GM18511 (cell line): ENCODE data around the gene NOG.

Experiments used
- ATAC-seq: cut with Tn5 transposase; IDR thresholded peaks from one replicate; pipeline ENCODE4 v1.9.1; 2021; ENCODE audit warnings: mild to moderate bottlenecking, moderate library complexity; ENCODE audit not compliant: unreplicated experiment

The NOG gene

DNA sequence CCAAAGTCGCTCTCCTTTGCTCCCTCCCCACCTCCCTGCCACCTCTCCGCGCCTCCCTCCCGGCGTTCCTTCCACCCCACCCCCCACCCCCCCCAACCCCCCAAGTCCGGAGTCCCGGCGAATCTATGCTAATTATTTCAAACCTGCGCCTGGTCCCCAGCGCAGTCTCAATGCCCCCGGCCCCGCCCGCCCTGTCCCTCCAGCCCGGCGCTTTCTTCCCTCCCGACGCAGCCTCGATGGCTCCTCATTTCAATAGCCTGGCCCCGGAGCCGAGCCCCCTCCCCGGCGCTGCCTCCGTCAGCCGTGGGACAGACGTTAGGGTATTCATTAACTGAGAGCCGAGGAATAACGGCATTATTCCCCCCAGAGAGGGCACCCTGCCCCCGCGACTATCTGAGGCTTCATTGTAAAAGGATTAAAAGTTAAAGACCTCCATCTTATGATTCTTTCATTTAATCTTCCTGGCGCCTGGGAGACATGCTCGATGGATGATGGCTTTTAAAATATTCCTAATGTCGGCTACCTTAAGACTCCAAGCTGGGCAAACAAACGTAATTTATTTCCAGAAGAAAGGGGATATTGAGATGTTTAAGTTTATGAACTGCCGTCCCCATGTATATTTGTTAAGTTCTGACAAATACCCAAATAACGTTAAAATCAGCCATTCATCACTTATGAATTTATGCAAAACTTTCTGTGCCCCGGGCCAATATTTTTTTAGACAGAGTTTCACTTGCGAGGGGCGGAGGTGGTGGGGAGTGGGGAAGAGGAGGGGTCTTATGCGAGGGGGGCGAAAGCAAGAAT, 3.4 kb downstream of the NOG start:
- no peak for ATAC-seq

DNA sequence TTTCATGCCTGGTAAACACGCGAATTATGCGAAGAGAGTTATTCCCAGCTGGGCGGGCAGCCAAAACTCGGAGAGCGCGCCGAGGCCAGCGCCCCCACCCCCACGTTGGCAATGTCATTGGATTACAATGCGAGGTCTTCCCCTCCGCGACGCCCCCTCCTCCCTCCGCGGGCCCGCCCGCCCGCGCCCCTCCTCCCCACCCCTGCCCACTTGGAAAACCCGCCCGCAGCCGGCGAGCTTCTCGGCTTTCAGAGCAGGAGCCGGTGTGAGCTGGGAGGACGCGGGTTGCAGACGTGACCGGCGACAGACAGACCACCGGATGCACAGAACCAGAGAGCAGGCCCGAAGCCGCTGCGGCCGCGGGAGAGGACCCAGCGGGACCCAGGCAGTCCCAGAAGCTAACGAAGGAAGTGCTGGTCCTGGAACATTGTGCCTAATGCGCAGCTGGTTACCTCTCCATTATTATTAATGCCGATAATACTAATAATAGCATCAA, 4.0 kb downstream of the NOG start:
- no peak for ATAC-seq

DNA sequence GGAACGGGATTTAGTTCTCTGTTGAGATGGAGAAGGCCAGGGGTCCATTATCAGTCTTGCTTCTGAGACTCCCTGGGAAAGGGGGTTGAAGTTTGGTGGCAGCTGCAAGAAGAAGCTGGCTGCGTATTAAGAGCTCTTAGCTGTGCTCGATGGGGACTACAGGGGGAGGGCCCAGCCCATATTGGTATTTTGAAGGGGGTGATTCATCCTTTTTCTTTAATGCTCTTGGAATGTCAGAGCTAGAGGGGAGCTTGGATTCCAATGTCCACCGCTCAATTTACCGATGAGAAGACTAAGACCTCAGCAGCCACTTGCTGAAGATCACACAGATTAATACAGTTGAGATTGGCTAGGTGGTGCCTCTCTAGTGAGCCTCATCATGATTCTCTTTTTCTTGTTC, 5.0 kb downstream of the NOG start:
- no peak for ATAC-seq

DNA sequence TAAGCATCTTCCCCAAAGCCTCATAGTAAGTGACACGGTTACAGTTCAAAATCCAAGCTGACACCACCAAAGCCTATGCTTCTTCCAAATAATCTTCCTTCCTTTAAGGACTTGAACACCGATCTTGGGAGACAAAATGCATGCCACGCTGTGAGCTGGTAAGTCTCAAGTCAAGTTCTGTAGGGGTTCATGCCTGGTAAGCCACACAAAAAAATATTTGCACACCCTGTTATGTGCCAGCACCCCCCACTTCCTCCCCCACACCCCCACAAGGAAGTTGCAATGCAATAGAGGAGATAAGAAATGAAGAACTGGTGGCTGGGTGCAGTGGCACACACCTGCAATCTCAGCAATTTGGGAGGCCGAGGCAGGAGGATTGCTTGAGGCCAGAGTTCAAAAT, 5.6 kb downstream of the NOG start:
- ATAC-seq: no peak

DNA sequence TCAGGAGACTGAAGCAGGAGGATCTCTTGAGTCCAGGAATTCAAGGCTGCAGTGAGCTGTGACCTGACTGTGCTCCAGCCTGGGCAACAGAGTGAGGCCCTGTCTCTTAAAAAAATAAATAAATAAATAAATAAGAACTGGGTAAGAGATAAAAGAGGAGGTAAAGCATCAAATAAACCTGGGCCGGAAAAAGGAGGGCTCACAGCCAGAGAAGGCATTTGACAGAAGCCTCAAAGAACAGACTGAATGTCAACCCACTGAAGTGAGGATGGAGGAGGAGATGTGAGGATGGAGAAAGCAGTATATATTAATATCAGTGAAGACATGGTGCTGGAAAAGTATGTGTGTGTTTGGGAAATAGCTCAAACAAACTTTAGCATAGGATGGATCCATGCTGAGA, 6.1 kb downstream of the NOG start:
- ATAC-seq: no peak

DNA sequence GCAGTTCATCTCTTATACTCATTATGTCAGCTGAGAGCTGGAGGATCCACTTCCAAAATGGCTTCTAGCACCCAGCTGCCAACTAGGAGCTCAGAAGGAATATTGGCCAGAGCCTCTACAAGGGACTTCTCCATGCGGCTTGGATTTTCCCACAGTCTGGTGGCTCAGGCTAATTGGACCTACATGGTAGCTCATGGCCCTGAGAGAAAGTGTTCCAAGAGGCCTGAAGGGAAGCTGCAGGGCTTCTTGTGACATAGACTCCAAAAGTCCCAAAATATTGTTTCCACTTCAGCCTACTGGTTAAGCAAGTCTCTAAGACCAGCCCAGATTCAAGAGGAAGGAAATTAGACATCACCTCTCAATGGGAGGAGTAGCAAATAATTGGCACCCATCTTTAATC, 6.8 kb downstream of the NOG start:
- no peak for ATAC-seq

DNA sequence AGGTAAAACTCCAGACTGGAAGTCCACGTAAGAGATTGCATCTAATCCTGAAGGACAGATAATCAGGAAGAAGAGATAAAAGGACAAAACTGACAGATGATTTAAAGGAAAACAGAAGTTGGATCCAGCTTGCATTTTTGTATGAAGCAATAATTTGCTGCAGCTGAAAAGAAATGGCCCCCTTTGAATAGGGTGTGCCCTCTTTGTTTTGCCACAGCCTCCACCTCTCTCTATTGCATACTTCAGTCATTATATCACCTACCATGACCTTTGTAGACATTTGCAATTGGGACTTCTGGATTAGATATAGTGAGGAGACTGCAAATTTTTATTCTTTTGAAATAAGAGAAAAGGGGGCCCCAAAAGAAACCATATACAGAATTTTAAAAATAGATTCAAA, 8.1 kb downstream of the NOG start:
- ATAC-seq: no peak

DNA sequence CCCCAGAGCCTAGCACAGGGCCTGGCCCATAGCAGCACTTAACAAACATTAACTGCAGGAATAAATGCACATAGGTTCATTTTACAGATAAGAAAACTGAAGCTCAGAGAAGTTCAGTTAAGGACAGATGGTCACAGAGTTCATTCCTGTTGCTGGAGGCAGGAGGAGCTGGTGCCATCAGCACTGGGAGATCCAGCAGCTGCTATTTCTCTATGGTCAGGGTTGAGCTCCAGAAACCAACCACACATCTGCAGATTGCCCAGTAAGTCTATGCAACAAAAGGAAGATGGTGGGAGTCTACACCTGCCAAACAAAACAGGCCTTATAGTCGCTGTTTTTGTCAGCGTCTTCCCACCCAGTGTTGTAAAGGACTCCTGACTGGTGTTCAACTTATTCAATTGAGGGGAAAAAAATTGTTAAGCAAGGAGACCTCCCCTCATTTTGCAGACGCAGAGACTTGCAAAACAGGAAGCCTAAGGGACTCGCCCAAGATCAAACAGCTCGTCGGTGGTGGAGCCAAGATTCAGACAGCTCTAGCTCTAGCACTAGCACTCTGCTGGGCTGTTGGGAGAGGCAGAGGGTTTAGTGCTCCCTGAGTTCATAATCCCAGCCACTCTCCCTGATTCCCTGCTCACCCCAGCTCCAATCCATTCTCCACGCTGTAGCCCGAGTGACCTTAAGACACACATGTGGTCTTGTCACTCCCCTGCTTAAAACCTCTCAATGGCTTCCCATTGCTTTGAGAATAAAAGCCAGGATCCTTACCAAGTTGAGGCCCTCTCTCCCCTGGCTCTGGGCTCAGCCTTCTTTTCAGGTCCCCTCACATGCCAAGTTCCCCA, 9.0 kb downstream of the NOG start:
- no peak for ATAC-seq

DNA sequence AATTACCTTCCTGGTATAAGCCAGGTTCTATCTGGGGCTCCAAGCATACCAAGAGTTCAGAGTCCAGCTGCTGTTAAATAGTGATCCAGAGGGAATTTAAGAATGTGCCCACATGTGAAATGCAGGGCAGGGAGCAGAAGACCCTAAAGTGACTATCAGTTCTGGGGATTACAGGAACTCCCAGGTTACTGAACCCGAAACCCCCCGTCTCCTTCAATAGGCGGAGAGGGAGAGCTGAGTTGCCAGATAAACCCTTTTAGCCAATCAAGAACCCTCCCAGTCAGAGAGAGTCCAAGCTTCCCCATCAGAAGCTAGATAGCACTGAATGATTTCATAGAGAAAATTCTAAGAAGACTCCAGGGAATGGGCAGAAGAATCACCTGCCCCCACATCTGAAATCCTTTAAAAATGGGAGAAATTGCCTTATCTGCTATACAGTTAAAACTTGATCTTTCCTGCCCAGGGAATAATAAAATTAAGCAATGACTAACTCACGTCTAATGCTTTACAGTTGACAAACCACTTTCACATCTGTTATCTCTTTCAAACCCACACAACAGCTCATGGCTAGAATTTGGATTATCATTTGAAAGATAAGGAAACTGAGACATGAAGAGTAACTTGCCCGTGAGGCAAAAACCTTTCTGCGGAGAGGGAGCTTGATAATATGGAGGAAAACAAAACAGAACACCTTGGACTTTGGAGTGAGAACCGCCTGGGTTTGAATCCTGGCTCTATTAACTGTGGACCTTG, 10.2 kb downstream of the NOG start:
- ATAC-seq: no peak

DNA sequence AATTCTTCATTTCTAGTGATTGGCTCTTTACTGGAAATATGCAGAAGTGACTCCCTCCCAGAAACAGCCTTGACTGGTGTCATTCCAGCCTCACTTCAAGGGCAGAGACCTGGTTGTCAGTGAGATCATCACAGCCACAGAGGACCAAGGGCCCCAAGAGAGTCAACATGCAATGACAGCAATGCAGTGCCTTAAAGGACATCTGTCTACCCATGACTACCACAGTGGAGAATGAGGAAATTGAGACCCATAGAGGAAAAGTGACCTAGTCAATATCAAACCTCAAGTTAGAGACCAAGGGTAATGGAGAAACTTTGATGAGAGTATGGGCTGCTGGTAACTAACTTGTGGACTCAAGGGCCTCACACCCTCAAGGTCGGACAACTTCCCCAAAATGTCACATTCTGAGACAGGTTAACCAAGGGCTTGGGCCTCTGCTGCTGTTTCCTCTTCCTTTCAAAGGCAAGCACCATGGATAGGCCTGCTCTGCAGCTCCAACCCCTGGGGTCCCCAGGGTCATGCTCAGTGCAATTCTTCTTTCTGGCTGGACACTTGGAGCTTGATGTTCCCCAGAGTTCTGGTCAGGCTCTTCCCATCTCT, 11.3 kb downstream of the NOG start:
- ATAC-seq: no peak

DNA sequence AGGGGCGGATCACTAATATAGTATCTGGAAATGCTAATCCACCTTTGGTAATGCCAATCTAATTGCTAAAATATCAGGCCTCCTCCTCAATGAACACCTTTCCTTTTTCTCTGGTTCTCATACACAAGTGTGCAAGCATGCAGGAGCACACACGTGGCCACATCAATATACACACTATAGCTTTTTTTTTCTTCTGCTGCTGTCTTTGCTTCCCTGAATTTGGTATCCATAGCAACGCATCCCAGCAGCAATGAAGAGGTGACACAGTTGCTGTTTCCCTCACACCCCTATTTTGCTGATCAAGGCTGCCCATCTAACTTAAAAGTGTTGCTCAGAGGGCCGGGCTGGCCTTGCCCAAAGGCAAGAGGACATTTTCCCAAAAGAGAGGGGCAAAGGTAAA, 15.4 kb downstream of the NOG start:
- no peak for ATAC-seq

DNA sequence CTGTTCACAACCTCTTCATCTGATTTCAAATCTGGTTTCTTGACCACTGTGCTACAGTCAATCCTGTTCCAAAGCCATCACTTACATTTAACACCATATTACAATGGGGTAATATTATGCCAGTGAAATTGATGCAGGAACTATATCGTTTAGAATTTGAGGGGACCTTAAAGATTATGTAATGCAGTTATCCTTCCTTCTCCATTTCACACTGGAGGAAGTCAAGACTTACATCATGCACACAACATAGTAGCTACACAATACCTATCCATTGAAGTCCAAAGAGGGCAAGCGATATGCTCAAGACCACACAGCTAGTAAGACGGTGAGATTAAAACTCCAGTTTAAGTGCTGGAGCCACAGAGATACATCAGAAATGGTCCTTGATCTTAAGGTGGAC, 16.8 kb downstream of the NOG start:
- ATAC-seq: no peak

DNA sequence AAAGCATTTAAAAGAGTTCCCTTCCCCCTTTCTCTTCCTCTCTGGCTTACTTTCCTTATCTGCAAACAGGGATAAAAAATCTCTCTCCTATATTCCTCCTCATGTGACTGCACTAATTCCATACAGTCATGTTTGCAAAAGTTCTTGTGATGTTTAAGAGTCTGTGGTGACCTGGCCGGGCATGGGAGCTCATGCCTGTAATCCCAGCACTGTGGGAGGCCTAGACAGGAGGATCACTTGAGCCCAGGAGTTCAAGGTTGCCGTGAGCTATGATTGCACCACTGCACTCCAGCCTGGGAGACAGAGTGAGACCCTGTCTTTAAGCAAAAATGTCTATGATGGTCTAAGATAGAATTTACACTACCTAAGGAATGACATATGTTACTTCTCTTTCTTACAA, 19.6 kb downstream of the NOG start:
- ATAC-seq: no peak

DNA sequence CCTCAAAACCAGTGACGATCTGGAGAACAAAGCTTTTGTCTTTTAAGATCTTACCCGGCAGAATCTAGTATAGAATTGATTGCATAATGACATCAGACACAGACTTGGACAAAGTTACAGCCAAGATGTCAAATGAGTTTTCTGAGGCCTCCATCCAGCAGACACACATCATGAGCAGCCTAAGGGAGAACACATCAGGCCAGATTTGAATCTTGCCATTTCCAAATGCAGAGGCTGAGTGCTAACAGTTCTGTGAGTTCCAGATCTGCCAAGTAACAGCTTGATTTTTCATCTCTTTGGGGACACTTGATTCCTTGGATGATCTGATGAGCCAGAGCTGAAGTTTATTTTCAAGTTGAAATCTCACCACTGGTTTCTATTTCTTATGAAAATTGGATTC, 21.0 kb downstream of the NOG start:
- ATAC-seq: no peak

DNA sequence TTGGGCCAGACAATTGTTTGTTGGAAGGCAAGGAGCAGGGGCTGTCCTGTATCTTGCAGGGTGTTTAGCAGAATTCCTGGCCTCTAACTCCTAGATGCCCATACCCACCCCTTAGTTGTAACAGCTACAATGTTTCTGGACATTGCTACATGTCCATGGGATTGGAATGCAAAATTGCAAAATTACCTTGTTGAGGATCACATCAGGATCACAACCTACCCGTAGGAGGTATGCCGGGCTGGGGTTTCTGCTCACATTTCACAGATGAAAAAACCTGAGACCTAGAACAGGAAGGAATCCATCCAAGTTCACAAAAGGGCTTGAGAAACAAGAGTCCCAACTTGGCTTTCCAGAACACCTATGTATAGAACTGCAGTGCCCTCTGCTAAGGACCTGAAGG, 22.7 kb downstream of the NOG start:
- ATAC-seq: no peak

DNA sequence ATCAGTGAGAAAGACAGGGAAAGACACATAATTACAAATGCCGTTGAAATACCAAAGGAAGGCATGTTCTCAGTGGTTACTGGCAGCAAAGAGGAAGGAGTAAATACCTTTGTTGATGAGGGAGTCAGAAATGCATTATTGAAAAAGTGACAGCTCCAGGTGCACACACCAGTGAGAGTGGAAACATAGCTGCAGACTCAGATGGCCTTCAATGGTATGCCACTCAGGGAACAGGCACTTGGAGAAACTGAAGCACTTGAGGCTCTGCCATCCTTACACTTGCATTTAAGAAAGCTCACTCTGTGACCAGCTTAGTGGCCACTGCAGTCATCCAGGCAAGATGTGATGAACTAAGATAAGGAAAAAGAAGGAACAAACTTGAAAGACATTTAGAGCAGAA, 29.9 kb downstream of the NOG start:
- ATAC-seq: no peak

DNA sequence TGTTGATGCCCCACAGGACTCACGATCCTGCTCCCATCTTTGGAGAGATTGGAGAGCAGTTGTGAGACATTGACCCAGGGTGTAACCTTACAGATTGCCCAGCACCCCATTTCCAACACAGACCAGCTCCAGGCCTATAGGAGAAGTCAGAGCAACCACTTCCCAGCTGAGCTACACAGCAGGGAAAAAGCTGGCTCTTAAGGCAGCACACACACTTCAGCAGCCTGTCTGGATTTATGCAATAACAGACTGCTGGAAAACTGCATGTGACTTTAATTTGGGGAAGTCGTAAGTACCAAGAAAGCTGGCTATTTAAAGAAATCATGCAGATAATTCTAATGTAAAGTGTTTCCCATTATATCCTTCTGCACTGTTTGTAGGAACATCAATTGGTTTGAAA, 30.8 kb downstream of the NOG start:
- ATAC-seq: no peak

DNA sequence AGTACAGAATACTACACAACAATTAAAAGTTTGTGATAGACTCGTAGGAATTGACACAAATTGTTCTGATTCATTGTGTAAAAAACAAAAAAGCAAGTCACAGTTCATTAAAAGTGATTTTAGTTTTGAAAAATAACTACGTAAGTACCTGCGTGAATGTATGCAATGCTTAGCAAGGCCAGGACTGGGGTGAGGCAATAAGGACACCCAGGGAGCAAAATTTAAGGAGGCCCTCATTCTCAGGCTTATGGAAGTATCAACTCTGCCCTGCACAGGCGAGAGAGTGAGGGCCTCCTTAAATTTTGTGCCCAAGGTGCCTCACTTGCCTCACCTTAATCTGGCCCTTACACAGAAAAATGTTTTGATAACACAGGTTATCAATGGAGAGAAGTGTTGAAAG, 31.4 kb downstream of the NOG start:
- ATAC-seq: no peak

DNA sequence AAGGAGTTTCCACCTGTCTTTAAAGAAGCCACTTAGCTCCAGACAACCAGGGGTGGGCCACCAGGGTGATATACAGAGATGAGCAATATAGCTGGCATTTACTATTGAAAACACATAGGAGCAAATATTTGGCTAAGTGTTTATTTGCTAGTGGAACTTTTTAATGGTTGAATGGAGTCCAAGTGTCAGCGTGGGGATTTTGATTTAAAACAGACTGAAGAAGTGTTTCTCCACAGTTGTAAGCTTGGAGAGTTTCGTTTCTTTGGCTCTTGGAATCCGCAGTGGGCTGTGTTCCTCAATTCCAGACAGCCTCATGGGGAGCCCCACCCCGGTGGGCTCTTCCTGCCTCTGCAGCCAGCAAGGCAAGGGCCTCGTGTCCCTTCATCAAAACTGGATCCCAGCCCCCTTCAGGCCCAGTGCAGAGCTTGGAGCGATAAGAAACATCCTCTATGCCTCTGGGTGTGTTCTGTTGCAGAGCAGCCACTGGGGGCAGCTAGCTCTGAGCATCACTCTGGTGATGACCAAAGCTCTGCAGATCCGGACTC, 36.1 kb downstream of the NOG start:
- no peak for ATAC-seq

DNA sequence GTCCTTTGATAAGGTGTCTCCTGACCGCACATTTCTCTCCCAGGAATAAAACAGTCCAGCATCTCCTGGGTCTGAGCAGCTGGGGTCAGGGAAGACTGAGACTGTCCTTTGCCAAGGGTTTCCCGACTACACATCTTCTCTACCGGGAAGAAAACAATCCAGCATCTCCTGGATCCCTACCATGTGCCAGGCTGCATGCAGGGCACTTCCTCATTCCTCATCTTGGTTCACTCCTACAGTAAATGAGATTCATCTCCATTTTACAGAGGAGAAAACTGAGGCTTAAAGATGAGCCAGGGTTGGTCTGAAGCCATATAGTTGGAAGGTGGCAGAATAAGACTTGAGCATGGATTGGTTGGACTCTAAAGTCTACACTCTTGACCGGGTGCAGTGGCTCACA, 36.7 kb downstream of the NOG start:
- no peak for ATAC-seq

DNA sequence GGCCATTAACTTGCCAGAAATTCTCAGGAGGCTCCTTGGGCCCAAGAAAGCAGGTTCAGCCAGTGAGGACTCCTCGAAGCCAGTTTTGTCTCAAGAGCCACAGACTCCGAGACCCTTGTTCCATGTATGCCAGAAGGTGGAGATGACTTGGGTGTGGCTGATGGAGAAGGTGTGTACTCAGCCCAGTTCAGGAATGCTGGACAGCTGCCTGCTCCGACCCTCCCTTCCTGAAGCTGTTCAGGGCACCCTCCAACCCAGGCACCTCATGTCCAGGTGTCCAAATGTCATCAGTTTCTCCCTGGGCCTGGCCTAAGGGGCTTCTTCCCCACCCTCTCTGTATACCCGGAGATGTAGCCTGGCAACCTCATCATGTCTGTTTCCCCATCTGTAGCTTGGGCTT, 40.2 kb downstream of the NOG start:
- no peak for ATAC-seq
